GM23338 (cell line): ENCODE data around the gene SULF2.

Experiments used
- CREB1 ChIP-seq: fragments of 250-450 bp; sonication (Bioruptor Pico); IDR thresholded peaks from 2 replicates; pipeline ENCODE4 v1.5.0; 2020; ENCODE audit warnings: low read depth, mild to moderate bottlenecking, moderate library complexity
- CTCF ChIP-seq, 2 experiments: fragments of 200-600 bp in 1 of 2; sonication (generic) in 1 of 2; conservative IDR thresholded peaks; 2 replicates each; pipeline versions ENCODE4 v1.5.1 to v1.6.1; 2016 to 2017; ENCODE audit warnings: antibody characterized with exemption in 2 of 2, low read depth in 2 of 2, mild to moderate bottlenecking in 2 of 2, moderate library complexity in 1 of 2
- EZH2 ChIP-seq: fragments of 200-600 bp; sonication (generic); IDR thresholded peaks from one replicate; pipeline ENCODE4 v1.8.0; 2017; ENCODE audit warnings: antibody characterized with exemption, mild to moderate bottlenecking, low read depth; ENCODE audit not compliant: unreplicated experiment
- JUNB ChIP-seq: IDR thresholded peaks from one replicate; pipeline ENCODE4 v1.6.1; 2016; ENCODE audit warnings: antibody characterized with exemption; ENCODE audit not compliant: unreplicated experiment
- POLR2AphosphoS5 ChIP-seq: IDR thresholded peaks from 2 replicates; pipeline ENCODE4 v1.6.1; 2016; ENCODE audit warnings: antibody characterized with exemption, low read depth
- REST ChIP-seq: IDR thresholded peaks from one replicate; pipeline ENCODE4 v1.6.1; 2018; ENCODE audit warnings: antibody characterized with exemption; ENCODE audit not compliant: unreplicated experiment

GRCh38 chr20:47800623-47801022 lies 15.3 kb upstream of the SULF2 start:
- TF ChIP-seq POLR2AphosphoS5 (no peak), REST (no peak), JUNB (no peak), CTCF (conservative IDR thresholded peaks at IDR 0.05; ENCODE audit: low read depth in 2 of 2) (no peak), EZH2 (no peak), CREB1 (CRISPR knock-in tag) (no peak)
